HG03442 (cell line): ENCODE results near the gene ERV3-1.
"Not testable (repeated sequence)": the region's sequence is repeated elsewhere in the genome, so short reads cannot be mapped to it uniquely, and the experiment has no call there.

ENCODE experiments used
- ATAC-seq: cut with Tn5 transposase; IDR thresholded peaks from one replicate; pipeline ENCODE4 v1.9.1; 2021; ENCODE audit warnings: mild to moderate bottlenecking, moderate library complexity; ENCODE audit not compliant: unreplicated experiment

ERV3-1 gene

DNA sequence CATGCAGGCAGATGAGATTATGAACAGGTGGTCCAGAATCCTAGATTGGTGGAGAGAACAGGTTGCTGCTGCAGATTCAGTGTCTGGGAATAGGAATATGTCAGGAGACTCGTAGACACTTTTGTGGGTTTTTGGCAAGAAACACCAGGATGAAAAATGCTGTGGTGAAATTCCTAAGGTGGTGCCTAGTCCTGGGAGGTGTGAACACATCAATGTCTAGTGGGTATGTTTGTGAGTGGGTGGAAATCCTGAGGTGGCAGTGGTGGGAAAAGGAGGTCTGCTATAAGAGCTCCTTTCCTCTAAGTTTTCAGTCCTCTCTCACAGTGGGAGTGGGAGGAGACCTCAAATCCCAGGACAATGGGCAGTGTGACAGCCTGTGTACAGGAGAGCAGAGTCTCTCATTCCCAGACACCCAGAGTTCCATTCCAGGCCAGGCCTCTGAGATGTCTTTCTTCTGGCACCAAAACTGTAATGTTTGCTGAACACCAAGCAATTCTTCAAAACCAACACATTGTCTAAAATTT is 5.1 kb downstream of the ERV3-1 start:
- ATAC-seq, result no peak

GRCh38 chr7:64999165-65000004 is 7.1 kb downstream of the ERV3-1 start:
- peak; percentile 57 for ATAC-seq

- ATAC-seq, result no peak
These were observed 7.7 kb downstream of the ERV3-1 start for GRCh38 chr7:64998865-64999164.

DNA sequence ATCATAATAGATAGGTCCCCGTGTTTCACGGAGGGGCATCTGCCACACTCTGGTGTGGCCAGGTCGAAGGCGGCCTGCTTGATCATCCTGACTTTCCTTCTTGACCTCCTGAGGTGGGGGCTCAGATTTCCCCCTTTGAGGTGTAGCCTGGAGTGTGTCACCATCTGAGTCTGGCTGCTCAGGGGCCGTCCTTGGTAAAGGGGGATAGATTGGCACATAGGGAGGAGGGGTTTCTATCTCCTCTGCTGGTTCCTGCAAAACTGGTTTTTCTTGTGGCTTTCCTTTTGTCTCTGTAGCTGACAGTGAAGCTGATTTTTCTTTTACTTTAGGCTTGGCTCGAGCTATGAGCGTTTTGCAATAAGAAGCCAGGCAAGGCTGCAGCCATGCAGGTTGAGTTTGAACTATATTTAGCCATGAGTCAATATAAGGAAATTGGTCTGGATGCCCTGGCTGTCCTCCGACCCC is 8.5 kb downstream of the ERV3-1 start:
- no peak for ATAC-seq

DNA sequence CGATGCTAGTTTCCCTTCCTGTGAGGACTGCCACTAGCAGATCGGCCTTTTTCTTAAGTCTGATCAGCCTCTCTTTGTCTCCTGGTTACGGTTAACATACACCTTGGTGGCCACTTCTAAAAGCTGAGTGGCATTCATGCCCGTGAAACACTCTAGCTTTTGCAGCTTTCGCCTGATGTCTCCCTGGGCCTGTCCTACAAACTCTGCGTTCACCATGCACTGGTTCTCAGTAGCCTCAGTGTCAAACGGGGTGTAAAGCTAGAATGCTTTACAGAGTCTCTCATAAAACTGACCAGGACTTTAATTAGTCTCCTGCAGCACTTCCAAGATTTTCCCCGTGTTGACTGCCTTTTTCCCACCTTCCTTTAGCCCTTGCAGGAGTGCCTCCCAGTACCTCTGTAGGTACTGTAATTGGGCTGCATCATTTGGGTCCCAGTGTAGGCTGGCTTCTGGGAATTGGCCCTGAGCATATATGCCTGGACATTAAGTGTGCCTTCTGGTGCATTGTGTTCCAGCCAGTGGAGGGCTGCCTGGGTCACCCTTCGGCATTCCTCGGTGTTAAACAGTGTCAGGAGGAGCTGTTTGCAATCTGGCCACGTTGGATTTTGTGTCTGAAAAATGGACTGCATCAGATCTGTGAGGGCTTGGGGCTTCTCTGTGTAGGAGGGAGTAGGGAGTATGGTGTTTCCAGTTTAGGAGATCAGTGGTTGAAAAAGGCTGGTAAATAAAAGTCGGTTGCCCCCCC is 9.2 kb downstream of the ERV3-1 start:
- no peak for ATAC-seq

GRCh38 chr7:64996305-64996704 is 10.2 kb downstream of the ERV3-1 start:
- no peak for ATAC-seq

DNA sequence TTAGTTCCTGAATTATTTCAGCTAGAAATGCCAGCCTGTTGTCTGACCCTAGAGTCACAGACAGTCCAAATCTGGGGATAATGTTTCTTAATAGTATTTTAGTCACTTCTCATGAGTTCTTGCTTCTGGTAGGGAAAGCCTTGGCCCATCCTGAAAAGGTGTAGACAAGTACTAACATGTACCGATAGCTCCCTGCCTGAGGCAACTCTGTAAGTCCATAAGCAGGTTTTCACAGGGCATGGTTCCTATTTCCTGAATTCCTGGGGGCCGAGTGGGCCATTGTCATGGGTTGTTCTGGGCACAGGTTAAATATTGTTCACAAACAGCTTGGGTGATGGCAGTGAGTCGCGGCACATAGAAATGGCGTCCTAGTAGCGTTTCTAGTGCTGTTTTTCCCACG is 12.6 kb downstream of the ERV3-1 start:
- ATAC-seq, result no peak

DNA sequence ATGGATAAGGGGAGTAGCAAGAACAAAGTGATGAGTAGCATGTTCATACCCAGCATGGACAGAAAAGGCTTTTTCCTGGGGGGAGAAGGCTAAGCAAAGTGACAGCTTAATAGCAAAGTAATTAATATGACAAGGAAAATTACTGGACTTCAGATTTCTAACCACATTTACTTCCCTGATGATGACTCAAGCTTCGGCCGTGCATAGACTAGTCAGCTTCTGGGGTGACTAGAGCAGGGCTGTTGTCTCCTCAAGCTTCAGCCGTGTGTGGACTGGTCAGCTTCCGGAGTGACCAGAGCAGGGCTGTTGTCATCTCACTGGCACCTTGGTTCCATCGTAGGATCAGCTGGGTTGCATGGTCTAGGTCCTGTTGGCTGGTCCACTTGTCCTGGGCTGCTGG is 13.5 kb downstream of the ERV3-1 start:
- ATAC-seq, result no peak

DNA sequence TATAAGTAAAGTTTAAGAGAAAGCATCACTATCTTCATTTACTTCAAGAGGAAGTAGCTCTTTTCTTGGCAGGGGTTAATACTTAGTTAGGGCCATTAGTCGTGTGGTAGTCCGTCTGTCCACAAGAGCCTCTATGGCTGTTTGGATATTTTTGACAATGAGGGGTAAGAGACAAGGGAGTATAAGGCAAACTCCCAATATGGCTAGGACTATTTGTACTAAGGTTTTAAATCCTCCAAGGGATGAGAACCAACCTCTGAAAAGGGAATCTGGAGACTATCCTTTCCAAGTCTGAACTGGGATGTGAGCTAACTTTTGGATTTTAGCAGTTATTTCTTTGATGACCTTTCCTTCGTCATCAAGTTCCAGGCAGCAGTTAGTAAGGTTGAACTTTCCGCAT is 15.6 kb downstream of the ERV3-1 start, which contains the start of gene ZNF117:
Gene ZNF117, minus strand, starts transcription at position 101 of the 400 bp plus-strand sequence.
- no peak for ATAC-seq

- ATAC-seq, result no peak
These were observed 16.3 kb downstream of the ERV3-1 start for GRCh38 chr7:64990216-64990615.

GRCh38 chr7:64978497-64979203 is 27.8 kb downstream of the ERV3-1 start:
- no peak for ATAC-seq

GRCh38 chr7:64965594-64965993 is 40.9 kb downstream of the ERV3-1 start:
- ATAC-seq, result no peak

- ATAC-seq, result no peak
These were observed 47.3 kb downstream of the ERV3-1 start for GRCh38 chr7:64959072-64959747.

- ATAC-seq, result peak; percentile 66
These were observed 55.1 kb downstream of the ERV3-1 start for GRCh38 chr7:64951250-64951848.

GRCh38 chr7:64950673-64951072 is 55.8 kb downstream of the ERV3-1 start:
- not testable (repeated sequence) for ATAC-seq

DNA sequence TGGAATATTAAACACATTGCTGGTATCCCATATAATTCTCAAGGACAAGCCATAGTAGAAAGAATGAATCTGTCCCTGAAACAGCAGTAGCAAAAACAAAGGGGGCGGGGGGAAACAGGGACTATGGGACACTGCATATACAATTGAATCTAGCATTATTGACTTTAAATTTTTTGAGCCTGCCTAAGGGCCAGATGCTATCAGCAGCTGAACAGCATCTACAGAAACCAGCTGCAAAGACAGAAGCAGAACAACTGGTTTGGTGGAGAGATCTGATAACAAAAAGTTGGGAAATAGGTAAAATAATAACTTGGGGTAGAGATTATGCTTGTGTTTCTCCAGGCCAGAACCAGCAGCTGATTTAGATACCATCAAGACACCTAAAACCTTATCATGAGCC is 57.7 kb downstream of the ERV3-1 start:
- not testable (repeated sequence) for ATAC-seq

- ATAC-seq, result no peak
These were observed 59.1 kb downstream of the ERV3-1 start for GRCh38 chr7:64947252-64948000.

DNA sequence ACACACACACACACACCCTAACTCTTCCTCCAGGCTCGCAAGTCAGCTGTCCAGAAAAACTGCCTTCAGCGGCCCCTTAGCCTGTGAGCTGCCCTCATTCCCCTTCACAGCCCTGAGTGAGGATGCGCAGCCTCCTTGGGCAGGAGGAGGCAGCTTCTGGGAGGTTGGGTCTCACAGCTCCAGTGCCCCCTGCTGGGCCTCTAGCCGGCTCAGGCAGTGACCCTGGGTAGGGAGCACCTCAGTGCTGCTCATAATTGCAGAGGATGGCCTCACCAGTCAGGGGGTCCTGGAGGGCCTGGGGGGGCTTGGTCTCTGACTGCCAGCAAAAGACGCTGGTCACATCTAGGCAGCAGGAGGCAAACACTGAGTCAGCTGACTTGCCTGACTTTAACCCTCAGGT is 59.7 kb downstream of the ERV3-1 start:
- ATAC-seq, result no peak

- ATAC-seq, result no peak
These were observed 60.8 kb downstream of the ERV3-1 start for GRCh38 chr7:64945503-64946175.
